Activated CD4-positive, alpha-beta memory T cell treated with anti-CD3 and anti-CD28 coated beads for 36 hours (primary cell): Measurements from ENCODE around the gene PRCP. TPM values are rescaled to one million over a fixed set of nuclear protein-coding genes. Genes with fewer than 3 reads are reported as not detected.
A peak's percentile ranks its signal among the peaks of the same experiment; 100 is the strongest.

Experiments used
- CTCF ChIA-PET: fragments of 350-600 bp; sonication (Branson Sonifier 250); formaldehyde crosslinking; loops from one replicate; lab custom pipeline; 2021; ENCODE audit warnings: antibody characterized with exemption, inconsistent platforms; lab: Charles Lee
- POLR2A ChIA-PET: fragments of 350-600 bp; sonication (Branson Sonifier 250); formaldehyde crosslinking; loops from one replicate; lab custom pipeline; 2021; ENCODE audit warnings: antibody characterized with exemption; lab: Charles Lee
- DNase-seq: peaks from one replicate; pipeline ENCODE4 v3.0.0-alpha.2; 2020
- H3K27ac Mint-ChIP-seq: one replicate; pipeline ENCODE4 v1.8.0; 2021; ENCODE audit warnings: mixed read lengths
- H3K27me3 Mint-ChIP-seq: one replicate; pipeline ENCODE4 v1.8.0; 2021; ENCODE audit warnings: mixed read lengths
- H3K36me3 Mint-ChIP-seq: one replicate; pipeline ENCODE4 v1.8.0; 2021; ENCODE audit warnings: mixed read lengths
- H3K4me1 Mint-ChIP-seq: one replicate; pipeline ENCODE4 v1.8.0; 2021; ENCODE audit warnings: low read depth, mixed read lengths
- H3K4me3 Mint-ChIP-seq: one replicate; pipeline ENCODE4 v1.8.0; 2021; ENCODE audit warnings: mild to moderate bottlenecking, mixed read lengths
- H3K9me3 Mint-ChIP-seq: one replicate; pipeline ENCODE4 v1.8.0; 2021; ENCODE audit warnings: mixed read lengths
- intact Hi-C: fragments of 100-400 bp; cut with micrococcal nuclease; formaldehyde crosslinking; loops from one replicate; pipeline ENCODE4 v1.15.1; 2023
- total RNA-seq, 2 experiments: library from RNA; stranded (reverse); gene quantifications; one replicate each; pipeline ENCODE4 v1.2.3, GENCODE V29; 2021

Gene PRCP
- total RNA-seq, 2 experiments from 2014 or later, result 26.7 to 27.0 TPM

DNA sequence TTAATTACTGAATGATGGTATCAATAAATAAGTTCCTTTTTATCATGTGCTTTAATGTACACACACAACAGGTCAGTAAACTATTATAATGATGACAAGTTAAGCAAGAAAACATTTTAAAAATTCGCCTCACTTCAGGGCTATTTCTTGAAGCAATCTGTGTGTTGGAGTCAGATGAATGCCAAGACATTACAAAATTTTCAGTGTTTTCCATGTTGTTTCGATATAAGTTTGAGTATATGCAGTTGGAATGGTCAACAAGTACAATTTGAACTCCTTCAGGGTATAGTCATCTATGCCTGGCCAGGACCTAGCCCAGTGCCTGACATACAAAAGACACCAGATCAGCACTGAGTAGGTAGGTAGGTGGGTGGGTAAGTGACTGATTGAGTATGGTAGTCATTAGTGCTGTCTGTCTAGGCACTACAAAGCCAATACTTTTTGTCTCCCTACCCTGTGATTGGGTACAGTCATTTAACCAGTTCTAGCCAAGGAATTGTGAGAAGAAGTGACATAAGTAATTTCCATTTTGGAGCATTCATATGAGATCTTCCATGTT, 7.5 kb downstream of the PRCP start:
- POLR2A ChIA-PET, result no interaction called here
- Mint-ChIP-seq H3K27me3 (no peaks in the 10 kb centered on the region), H3K4me3 (no peak overlapping the region), H3K27ac (no peak overlapping the region), H3K9me3 (no peaks in the 10 kb centered on the region), H3K4me1 (peaks cover 2% of the 10 kb centered on the region), H3K36me3 (no peaks in the 10 kb centered on the region)
- CTCF ChIA-PET, result interaction anchor here (2.7 kb wide), 1 partner anchor 26 kb away, joined by 11 read pairs; no protein-coding TSS in a partner anchor
- intact Hi-C loops, result no loop called here
- no peak for DNase-seq

DNA sequence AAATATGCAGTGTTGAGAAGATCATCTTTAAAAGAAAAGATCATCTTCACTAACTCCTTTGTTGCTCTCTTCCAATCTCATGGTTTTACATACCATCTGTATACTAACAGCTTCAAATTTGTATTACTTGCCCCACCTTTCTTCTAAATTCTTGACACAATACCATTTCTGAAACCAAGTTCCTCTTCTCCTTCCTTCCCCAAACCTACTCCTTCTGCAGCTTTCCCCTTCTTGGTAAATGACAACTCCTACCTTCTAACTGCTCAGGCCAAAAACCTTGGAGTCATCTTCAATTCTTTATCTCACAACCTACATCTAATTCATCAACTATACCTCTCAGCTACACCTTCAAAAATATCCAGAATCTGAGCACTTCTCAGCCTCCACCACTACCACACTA, 9.3 kb downstream of the PRCP start:
- no peak for DNase-seq
- no peaks in the 10 kb centered on the region for H3K27me3 Mint-ChIP-seq
- no peaks in the 10 kb centered on the region for H3K36me3 Mint-ChIP-seq
- intact Hi-C loops, result no loop called here
- peaks cover 2% of the 10 kb centered on the region for H3K4me1 Mint-ChIP-seq
- no peak overlapping the region for H3K27ac Mint-ChIP-seq
- H3K9me3 Mint-ChIP-seq, result no peaks in the 10 kb centered on the region
- ChIA-PET POLR2A (interaction anchor here (1.0 kb wide), 1 partner anchor 201 kb away, joined by 3 read pairs; no protein-coding TSS in a partner anchor), CTCF (interaction anchor here (0.8 kb wide), 1 partner anchor 24 kb away, joined by 6 read pairs; no protein-coding TSS in a partner anchor)
- no peak overlapping the region for H3K4me3 Mint-ChIP-seq

DNA sequence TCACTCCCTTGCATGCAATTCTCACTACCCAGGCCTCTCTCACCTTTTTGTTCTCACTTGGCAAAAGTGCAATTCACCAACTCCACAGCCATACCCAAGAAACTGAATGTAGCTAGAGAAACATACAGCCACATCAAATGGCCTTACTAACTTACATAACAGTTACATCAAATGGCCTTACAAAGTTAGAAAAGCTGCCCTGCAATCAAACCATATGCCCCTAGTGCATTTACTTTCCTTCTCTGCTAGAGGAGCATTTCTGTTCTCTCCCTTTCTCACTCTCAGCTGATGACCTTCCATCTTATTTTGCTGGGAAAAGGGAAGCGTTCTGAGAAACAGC, 10.3 kb downstream of the PRCP start:
- DNase-seq, result no peak
- H3K27me3 Mint-ChIP-seq, result no peaks in the 10 kb centered on the region
- no peaks in the 10 kb centered on the region for H3K9me3 Mint-ChIP-seq
- CTCF ChIA-PET, result interaction anchor here (0.9 kb wide), 1 partner anchor 23 kb away, joined by 4 read pairs; no protein-coding TSS in a partner anchor
- H3K36me3 Mint-ChIP-seq, result no peaks in the 10 kb centered on the region
- no peaks in the 10 kb centered on the region for H3K4me1 Mint-ChIP-seq
- no peak overlapping the region for H3K4me3 Mint-ChIP-seq
- POLR2A ChIA-PET, result no interaction called here
- no peak overlapping the region for H3K27ac Mint-ChIP-seq
- intact Hi-C loops, result no loop called here

DNA sequence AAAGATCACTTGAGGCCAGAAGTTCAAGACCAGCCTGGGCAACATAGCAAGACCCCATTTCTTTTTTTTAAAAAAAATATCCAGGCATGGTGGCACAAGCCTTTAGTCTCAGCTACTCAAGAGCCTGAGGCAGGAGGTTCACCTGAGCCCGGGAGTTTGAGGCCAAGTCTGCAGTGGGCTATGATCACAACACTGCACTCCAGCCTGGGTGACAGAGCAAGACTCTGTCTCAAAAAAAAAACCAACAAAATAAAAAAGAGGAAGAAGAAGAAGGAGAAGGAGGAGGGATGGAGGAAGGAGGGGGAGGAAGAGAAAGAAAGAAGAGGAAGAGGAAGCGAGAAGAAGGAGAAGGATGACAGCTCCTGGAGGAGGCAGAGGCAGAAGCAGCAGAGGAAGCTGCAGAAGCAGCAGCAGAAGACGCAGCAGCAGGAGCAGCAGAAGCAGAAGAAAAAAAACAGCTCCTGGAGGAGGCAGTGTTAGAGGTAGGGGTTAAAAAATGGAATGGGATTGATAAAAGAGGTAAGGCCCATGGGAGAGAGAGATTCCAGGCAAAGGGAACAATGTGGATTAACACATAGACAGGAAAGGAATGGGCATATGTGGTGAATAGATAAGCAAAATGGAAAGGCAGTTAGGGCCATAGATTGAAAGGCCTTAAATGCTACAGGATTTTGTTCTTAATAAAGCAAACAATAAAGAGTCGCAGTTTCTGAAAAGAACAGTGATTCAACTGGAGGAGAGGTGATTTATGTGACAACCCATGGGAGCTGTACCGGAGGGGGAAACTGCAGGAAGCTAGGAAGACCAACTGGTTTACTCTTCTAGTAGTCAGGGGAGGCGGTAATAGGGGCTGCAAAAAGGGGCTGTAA, 10.9 kb downstream of the PRCP start:
- intact Hi-C loops, result no loop called here
- Mint-ChIP-seq H3K27me3 (no peaks in the 10 kb centered on the region), H3K4me1 (no peaks in the 10 kb centered on the region), H3K9me3 (no peaks in the 10 kb centered on the region), H3K4me3 (no peak overlapping the region), H3K27ac (no peak overlapping the region), H3K36me3 (no peaks in the 10 kb centered on the region)
- POLR2A ChIA-PET, result no interaction called here
- DNase-seq, result no peak
- CTCF ChIA-PET, result interaction anchor here (0.9 kb wide), 1 partner anchor 22 kb away, joined by 4 read pairs; no protein-coding TSS in a partner anchor

DNA sequence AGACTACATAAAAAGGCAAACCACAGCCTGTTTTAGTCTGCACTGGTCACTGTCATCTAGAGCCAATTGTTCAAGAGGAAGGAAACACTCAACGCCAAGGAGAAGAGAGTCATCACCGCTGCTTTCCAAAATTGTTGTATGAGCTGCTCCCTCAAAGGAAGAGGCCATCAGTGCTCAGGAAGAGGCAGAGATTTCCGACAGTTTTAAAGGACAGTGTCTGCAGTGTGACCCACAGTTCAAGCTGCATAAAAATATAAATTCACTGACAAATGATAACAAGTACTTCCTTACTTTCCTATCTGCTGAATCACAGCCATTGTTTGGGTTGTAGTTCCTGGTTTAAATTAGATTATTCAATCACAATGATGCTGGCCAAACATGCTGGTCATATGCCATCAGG, 16.4 kb downstream of the PRCP start:
- CTCF ChIA-PET, result interaction anchor here (2.6 kb wide), 1 partner anchor 16 kb away, joined by 9 read pairs; no protein-coding TSS in a partner anchor
- POLR2A ChIA-PET, result no interaction called here
- no peak for DNase-seq
- Mint-ChIP-seq H3K27me3 (no peaks in the 10 kb centered on the region), H3K36me3 (peaks cover 10% of the 10 kb centered on the region), H3K4me1 (no peaks in the 10 kb centered on the region), H3K4me3 (no peak overlapping the region), H3K27ac (no peak overlapping the region), H3K9me3 (peaks cover 10% of the 10 kb centered on the region)
- intact Hi-C loops, result no loop called here

DNA sequence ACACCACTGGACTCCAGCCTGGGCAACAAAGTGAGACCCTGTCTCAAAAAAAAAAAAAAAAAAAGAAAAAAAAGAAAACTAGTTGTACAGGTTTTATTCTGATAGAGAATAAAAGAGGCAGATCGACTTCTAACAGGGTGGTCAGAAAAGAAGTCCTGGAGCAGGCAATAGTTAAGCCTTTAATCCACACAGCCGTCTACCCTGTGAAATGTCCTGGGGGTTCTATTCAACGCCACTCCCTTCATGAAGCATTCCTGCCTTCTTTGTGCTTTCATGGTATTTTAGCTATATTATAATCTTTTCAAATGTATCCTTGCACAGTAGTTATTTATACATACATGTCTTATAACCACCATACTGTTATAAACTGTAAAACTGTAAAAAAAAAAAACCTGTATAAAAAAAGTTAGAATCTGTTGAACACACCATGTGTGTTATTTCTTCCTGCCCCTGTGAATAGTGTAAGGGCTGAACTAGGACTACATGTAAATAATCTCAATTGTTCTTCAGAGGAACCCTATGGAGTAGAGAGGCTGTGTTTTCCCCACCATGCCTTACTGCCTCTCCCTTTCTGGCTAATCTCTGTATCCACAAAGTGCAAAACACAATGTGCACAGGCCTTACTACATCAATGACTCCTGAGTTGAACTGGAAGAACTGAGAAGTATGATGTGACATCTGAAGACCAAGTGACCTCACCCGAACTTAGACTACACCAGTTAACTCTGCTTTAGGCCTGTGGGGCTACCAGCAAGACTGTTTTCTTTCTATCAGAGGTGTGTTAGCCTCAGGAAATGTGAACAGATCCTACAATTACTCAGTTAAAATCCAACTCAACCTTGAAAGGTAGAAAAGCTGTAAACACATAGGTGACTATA, 25.3 kb downstream of the PRCP start:
- Mint-ChIP-seq H3K36me3 (peaks cover 10% of the 10 kb centered on the region), H3K27me3 (no peaks in the 10 kb centered on the region), H3K9me3 (peaks cover 24% of the 10 kb centered on the region), H3K4me3 (no peak overlapping the region), H3K27ac (no peak overlapping the region), H3K4me1 (peaks cover 29% of the 10 kb centered on the region)
- ChIA-PET POLR2A (interaction anchor here (1.4 kb wide), 1 partner anchor 26 kb away, joined by 6 read pairs; the partner anchor contains the start of gene DDIAS), CTCF (interaction anchor here (0.5 to 1.2 kb wide), 2 partner anchors 30 to 280 kb away, joined by 3 to 4 read pairs; no protein-coding TSS in a partner anchor)
- intact Hi-C loops, result no loop called here
- DNase-seq, result no peak

DNA sequence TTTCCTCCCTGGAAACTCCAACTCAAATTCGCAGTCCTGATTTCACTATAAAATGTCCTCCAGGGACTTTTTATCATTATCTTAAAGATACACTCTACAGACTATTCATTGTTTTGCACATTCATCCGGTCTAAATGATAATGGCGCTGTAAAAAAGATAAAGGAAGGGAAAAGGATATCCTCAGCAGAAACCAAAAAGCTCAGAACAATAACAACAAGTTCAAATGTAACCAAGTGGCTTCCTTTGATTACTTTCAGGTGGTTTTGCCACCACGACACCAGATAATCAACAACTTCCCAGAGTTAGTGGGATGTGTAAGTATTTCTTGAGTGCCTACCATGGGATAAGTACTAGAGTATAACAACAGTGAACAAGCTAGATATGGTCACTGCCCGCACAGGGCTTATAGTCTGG, 26.3 kb downstream of the PRCP start:
- Mint-ChIP-seq H3K27ac (peak overlapping the region; percentile 68), H3K27me3 (no peaks in the 10 kb centered on the region), H3K4me1 (peaks cover 29% of the 10 kb centered on the region), H3K36me3 (peaks cover 7% of the 10 kb centered on the region), H3K4me3 (no peak overlapping the region), H3K9me3 (peaks cover 20% of the 10 kb centered on the region)
- POLR2A ChIA-PET, result interaction anchor here (1.4 kb wide), 1 partner anchor 27 kb away, joined by 6 read pairs; the partner anchor contains the start of gene DDIAS
- DNase-seq, result no peak
- CTCF ChIA-PET, result interaction anchor here (0.5 to 1.2 kb wide), 3 partner anchors 31 to 281 kb away, joined by 3 to 4 read pairs (median 3); no protein-coding TSS in a partner anchor
- intact Hi-C loops, result loop anchor here (1.0 kb wide), 1 partner anchor 27 kb away; the partner anchor contains the start of gene DDIAS

DNA sequence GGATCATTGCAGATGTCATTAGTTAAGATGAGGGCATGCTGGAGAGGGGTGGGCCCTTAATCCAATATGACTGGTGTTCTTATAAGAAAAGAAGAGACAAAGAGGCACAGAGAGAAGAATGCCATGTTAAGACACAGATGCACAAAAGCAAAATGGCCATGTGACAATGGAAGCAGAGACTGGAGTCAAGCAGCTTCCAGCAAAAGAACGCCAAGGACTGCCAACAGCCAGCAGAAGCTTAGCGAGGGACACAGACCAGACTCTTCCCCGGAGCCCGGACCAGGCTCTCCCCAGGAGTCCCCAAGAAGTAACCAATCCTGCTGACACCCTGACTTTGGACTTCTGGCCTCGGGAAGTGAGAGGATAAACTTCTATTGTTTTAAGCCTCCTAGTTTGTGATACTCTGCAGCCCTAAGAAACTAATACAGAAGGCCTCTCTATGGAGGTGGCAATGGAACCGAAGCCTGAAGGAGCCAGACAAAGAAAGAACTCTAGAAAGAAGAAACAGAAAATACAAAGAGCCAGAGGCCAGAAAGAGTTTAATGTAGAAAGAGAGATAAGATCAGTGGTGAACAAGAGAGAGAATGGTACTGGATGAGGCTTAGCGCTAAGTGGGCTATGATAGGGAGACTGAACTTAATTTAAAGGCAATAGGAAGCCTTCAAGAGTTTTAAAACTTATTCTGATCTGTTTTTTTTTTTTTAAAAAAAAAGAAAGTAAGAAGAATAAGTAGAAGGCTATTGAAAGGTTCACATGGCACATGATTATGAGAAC, 27.7 kb downstream of the PRCP start:
- Mint-ChIP-seq H3K36me3 (peaks cover 5% of the 10 kb centered on the region), H3K27me3 (no peaks in the 10 kb centered on the region), H3K4me3 (no peak overlapping the region), H3K4me1 (peaks cover 31% of the 10 kb centered on the region), H3K27ac (no peak overlapping the region), H3K9me3 (peaks cover 10% of the 10 kb centered on the region)
- intact Hi-C loops, result loop anchor here (1.0 kb wide), 1 partner anchor 29 kb away; the partner anchor contains the start of gene DDIAS
- ChIA-PET POLR2A (no interaction called here), CTCF (no interaction called here)
- no peak for DNase-seq

DNA sequence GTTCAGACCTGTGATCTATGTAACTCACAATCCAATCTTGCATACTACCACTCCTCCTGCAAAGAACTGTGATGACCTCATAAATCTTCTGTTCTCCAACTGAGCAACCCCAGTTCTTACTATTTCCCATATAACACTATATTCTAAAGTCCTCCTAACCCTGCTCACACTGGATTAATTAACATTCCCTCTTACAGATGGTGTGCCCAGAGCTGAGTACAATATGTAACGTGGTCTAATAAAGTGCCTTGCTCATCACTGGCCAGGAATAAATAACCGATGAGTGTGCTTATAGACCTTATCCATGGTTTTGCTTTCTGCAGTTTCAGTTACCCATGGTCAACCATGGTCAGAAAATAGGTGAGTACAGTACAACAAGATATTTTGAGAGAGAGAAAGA, 28.6 kb downstream of the PRCP start:
- POLR2A ChIA-PET, result no interaction called here
- intact Hi-C loops, result no loop called here
- no peak for DNase-seq
- Mint-ChIP-seq H3K4me3 (no peak overlapping the region), H3K27me3 (no peaks in the 10 kb centered on the region), H3K9me3 (peaks cover 3% of the 10 kb centered on the region), H3K27ac (no peak overlapping the region), H3K4me1 (peaks cover 32% of the 10 kb centered on the region), H3K36me3 (peaks cover 2% of the 10 kb centered on the region)
- CTCF ChIA-PET, result no interaction called here

DNA sequence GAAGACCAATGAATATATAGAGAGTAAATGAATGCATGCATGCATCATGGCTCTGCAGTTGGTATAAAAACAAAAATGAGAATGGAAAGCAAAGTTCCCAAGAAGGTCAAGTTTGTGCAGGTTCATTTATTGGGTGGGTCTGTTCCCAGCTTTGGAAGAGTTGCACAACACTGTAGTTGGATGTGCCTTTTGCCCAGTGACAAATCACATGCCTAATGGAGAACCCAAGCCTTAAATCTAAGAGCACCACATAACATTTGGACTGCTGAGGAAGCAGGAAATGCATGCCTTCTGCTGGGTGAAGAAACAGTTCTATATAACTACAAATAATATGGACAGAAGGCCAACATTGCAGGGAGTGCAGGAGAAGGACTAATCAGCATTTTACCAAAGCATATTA, 30.6 kb downstream of the PRCP start:
- H3K27ac Mint-ChIP-seq, result no peak overlapping the region
- CTCF ChIA-PET, result interaction anchor here (0.7 kb wide), 1 partner anchor 380 kb away, joined by 5 read pairs; no protein-coding TSS in a partner anchor
- no peaks in the 10 kb centered on the region for H3K9me3 Mint-ChIP-seq
- no peak overlapping the region for H3K4me3 Mint-ChIP-seq
- intact Hi-C loops, result loop anchor here (10.0 kb wide), 1 partner anchor 855 kb away; no protein-coding TSS in a partner anchor
- no peaks in the 10 kb centered on the region for H3K27me3 Mint-ChIP-seq
- H3K36me3 Mint-ChIP-seq, result no peaks in the 10 kb centered on the region
- DNase-seq, result no peak
- H3K4me1 Mint-ChIP-seq, result peaks cover 25% of the 10 kb centered on the region
- POLR2A ChIA-PET, result no interaction called here
